CD4-positive, alpha-beta T cell (primary cell): ENCODE results near the gene NRXN2. TPM values are rescaled to one million over a fixed set of nuclear protein-coding genes. Genes with fewer than 3 reads are reported as not detected.

Experiments
- ATAC-seq: fragments of 200-7000 bp; cut with Tn5 transposase; one replicate; pipeline ENCODE4 v1.10.0; 2022; ENCODE audit warnings: mild to moderate bottlenecking; ENCODE audit not compliant: poor library complexity
- CTCF ChIA-PET: fragments of 350-600 bp; sonication (Branson Sonifier 250); formaldehyde crosslinking; loops from one replicate; lab custom pipeline; 2021; ENCODE audit warnings: antibody characterized with exemption, inconsistent platforms; lab: Charles Lee
- POLR2A ChIA-PET: fragments of 350-600 bp; sonication (Branson Sonifier 250); formaldehyde crosslinking; loops from one replicate; lab custom pipeline; 2021; ENCODE audit warnings: antibody characterized with exemption, inconsistent platforms; lab: Charles Lee
- DNase-seq, 14 experiments: peaks; one replicate each; pipeline ENCODE4 v3.0.0-alpha.2; 2013 to 2020; ENCODE audit warnings: mixed read lengths in 2 of 14
- H3K27ac ChIP-seq, 2 donors: one replicate each; pipeline versions ENCODE4 v1.5.1 to v1.7.0; 2013; ENCODE audit warnings: low read length in 2 of 2, low read depth in 1 of 2, mild to moderate bottlenecking in 1 of 2
- H3K27me3 ChIP-seq, 2 experiments: 1 replicate in 1 of 2; 2 replicates in 1 of 2; pipeline versions ENCODE4 v1.6.1 to v1.7.0; 2013; ENCODE audit warnings: low read length in 2 of 2, control low read depth in 1 of 2, mild to moderate bottlenecking in 1 of 2, moderate library complexity in 1 of 2; ENCODE audit not compliant: insufficient read depth in 2 of 2, control insufficient read depth in 1 of 2
- H3K36me3 ChIP-seq: one replicate; pipeline ENCODE4 v1.6.1; 2013; ENCODE audit warnings: low read length, control low read depth; ENCODE audit not compliant: insufficient read depth
- H3K4me1 ChIP-seq: one replicate; pipeline ENCODE4 v1.6.1; 2013; ENCODE audit warnings: low read length, control low read depth; ENCODE audit not compliant: insufficient read depth
- H3K4me3 ChIP-seq: one replicate; pipeline ENCODE4 v1.5.1; 2013; ENCODE audit warnings: mild to moderate bottlenecking, low read length, moderate library complexity
- H3K9me3 ChIP-seq, 2 experiments: 1 replicate in 1 of 2; 2 replicates in 1 of 2; pipeline versions ENCODE4 v1.6.1 to v1.7.0; 2013; ENCODE audit warnings: low read length in 2 of 2, mild to moderate bottlenecking in 2 of 2, control low read depth in 1 of 2, moderate library complexity in 1 of 2; ENCODE audit not compliant: control insufficient read depth in 1 of 2, insufficient read depth in 1 of 2
- H3K27ac Mint-ChIP-seq: one replicate; pipeline ENCODE4 v1.8.0; 2020; ENCODE audit warnings: mixed read lengths
- H3K27me3 Mint-ChIP-seq: one replicate; pipeline ENCODE4 v1.8.0; 2021; ENCODE audit warnings: mixed read lengths
- H3K36me3 Mint-ChIP-seq: one replicate; pipeline ENCODE4 v1.8.0; 2021; ENCODE audit warnings: low read depth, mixed read lengths
- H3K4me1 Mint-ChIP-seq: one replicate; pipeline ENCODE4 v1.8.0; 2021; ENCODE audit warnings: low read depth, mixed read lengths
- H3K4me3 Mint-ChIP-seq: one replicate; pipeline ENCODE4 v1.8.0; 2020; ENCODE audit warnings: mild to moderate bottlenecking, mixed read lengths
- H3K9me3 Mint-ChIP-seq: one replicate; pipeline ENCODE4 v1.8.0; 2020; ENCODE audit warnings: mixed read lengths
- intact Hi-C, 2 experiments: fragments of 100-400 bp; cut with DNase I in 1 of 2; cut with micrococcal nuclease in 1 of 2; formaldehyde crosslinking; loops; one replicate each; pipeline versions ENCODE4 v1.15.1 to v1.9.0; 2023 to 2025; cut with DNase I, micrococcal nuclease
- total RNA-seq, 174 experiments: library from RNA in 2 of 174; stranded (reverse) in 2 of 174; gene quantifications; one replicate each; pipeline ENCODE4 v1.2.3 and lab custom pipeline; 2021 to 2026
- TF ChIP-seq, protein P1 (sequence below): fragments of 200-600 bp; IDR thresholded peaks from one replicate; pipeline ENCODE4 v1.8.0; 2022; ENCODE audit warnings: antibody characterized with exemption, mild to moderate bottlenecking

NRXN2 gene
- total RNA-seq, 2 experiments from 2014 or later: 0.05 to 0.31 TPM

DNA sequence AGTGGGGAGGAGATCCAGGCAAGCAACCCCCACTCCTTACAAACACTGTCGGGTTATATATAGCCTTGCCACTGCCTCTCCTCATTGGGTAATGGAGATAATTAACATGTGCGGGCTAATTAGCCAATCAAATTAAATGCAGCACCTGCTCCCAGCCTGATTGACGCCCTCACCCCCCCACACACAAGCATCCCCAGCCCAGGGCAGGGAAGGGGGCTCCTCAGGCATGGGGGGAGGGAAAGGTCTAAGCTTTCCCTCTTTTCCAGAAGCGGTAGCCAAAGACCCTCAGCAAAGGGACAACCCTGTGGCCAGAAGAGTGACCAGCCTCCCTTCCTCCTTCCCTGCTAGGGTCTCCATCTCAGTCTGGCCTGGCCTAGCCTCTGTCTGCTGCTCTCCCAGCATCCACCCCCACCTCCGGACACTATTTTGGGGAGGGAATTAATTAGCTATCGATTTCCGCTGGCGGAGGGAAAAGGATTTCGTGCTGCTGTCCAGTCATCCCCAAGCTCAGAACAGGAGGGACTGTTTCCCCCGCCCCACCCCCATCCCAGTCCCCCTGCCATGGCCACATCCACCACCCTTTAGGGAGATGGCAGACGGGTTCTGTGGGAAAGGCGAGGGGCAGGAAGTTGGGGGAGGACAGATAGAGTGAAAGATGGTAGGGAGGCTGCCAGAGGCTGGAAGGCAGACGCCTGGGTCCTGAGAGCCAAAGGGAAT is 7.1 kb downstream of the NRXN2 start:
- Mint-ChIP-seq H3K27ac (no peak overlapping the region), H3K27me3 (peaks cover 87% of the 10 kb centered on the region), H3K4me3 (no peak overlapping the region), H3K4me1 (peaks cover 10% of the 10 kb centered on the region), H3K36me3 (no peaks in the 10 kb centered on the region), H3K9me3 (no peaks in the 10 kb centered on the region)
- Histone ChIP-seq H3K9me3 (peaks cover 0 to 26% of the 10 kb centered on the region in 2 experiments), H3K27ac (no peak overlapping the region), H3K4me1 (peaks cover 11% of the 10 kb centered on the region), H3K4me3 (no peak overlapping the region), H3K27me3 (peaks cover 54 to 57% of the 10 kb centered on the region in 2 experiments), H3K36me3 (no peaks in the 10 kb centered on the region)
- TF ChIP-seq, protein P1, sequence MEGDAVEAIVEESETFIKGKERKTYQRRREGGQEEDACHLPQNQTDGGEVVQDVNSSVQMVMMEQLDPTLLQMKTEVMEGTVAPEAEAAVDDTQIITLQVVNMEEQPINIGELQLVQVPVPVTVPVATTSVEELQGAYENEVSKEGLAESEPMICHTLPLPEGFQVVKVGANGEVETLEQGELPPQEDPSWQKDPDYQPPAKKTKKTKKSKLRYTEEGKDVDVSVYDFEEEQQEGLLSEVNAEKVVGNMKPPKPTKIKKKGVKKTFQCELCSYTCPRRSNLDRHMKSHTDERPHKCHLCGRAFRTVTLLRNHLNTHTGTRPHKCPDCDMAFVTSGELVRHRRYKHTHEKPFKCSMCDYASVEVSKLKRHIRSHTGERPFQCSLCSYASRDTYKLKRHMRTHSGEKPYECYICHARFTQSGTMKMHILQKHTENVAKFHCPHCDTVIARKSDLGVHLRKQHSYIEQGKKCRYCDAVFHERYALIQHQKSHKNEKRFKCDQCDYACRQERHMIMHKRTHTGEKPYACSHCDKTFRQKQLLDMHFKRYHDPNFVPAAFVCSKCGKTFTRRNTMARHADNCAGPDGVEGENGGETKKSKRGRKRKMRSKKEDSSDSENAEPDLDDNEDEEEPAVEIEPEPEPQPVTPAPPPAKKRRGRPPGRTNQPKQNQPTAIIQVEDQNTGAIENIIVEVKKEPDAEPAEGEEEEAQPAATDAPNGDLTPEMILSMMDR: no peak
- no peak for ATAC-seq
- no peak for DNase-seq
- ChIA-PET CTCF (no interaction called here), POLR2A (interaction anchor here (0.5 kb wide), 1 partner anchor 45 kb away, joined by 3 read pairs; no protein-coding TSS in a partner anchor)
- intact Hi-C loops: no loop called here

DNA sequence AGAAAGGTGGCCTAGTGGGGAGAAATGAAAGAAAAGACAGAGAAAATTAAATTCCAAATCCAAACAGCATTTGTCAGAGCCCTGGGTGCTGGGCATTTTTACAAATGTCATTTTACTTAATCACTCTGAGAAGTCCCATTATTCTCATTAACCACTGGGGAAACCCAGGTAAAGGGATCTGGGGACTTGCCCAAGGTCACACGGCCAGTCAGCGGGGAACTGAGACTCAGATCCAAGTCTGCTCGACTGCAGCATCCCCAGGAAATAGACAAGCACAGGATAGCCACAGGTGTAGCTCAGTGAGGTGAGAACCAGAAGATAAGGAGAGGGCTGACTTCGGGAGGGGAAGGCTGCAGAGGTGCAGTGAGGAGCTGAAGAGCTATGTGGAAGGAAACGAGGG is 7.9 kb downstream of the NRXN2 start:
- Mint-ChIP-seq H3K27me3 (peaks cover 87% of the 10 kb centered on the region), H3K9me3 (no peaks in the 10 kb centered on the region), H3K4me1 (peaks cover 14% of the 10 kb centered on the region), H3K27ac (no peak overlapping the region), H3K36me3 (no peaks in the 10 kb centered on the region), H3K4me3 (no peak overlapping the region)
- TF ChIP-seq, protein P1: no peak
- no peak overlapping the region for H3K27ac ChIP-seq
- H3K36me3 ChIP-seq: no peaks in the 10 kb centered on the region
- ATAC-seq (no peak), DNase-seq (no peak)
- peaks cover 0 to 28% of the 10 kb centered on the region in 2 experiments for H3K9me3 ChIP-seq
- H3K4me1 ChIP-seq: peaks cover 11% of the 10 kb centered on the region
- intact Hi-C loops: no loop called here
- no peak overlapping the region for H3K4me3 ChIP-seq
- H3K27me3 ChIP-seq: peaks cover 58 to 63% of the 10 kb centered on the region in 2 experiments
- POLR2A ChIA-PET: no interaction called here
- CTCF ChIA-PET: interaction anchor here (1.8 kb wide), 1 partner anchor 12 kb away, joined by 4 read pairs; no protein-coding TSS in a partner anchor

DNA sequence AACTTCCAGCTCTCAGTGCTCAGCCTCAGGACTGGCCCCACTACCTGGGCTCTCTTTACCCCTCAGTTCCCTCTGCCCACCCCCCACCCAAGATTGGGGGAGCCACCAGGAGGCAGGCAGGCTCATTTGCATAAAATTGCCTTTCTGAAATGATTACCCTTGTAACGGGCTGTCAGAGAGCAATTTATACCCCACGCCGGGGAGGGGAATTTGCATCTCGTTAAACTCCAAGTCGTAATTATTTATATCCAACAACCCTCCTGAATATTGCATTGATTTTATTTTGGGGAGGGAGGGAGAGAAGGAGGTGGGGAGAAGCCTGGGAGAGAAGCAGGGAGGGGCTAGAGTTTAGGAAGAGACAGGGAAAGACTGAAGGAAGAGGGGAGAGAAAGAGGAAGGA is 8.3 kb downstream of the NRXN2 start:
- H3K4me3 Mint-ChIP-seq: peak overlapping the region; percentile 54
- Histone ChIP-seq H3K27me3 (peaks cover 58 to 67% of the 10 kb centered on the region in 2 experiments), H3K27ac (no peak overlapping the region), H3K4me1 (peaks cover 11% of the 10 kb centered on the region), H3K9me3 (peaks cover 0 to 28% of the 10 kb centered on the region in 2 experiments), H3K36me3 (no peaks in the 10 kb centered on the region), H3K4me3 (no peak overlapping the region)
- H3K27me3 Mint-ChIP-seq: peaks cover 87% of the 10 kb centered on the region
- TF ChIP-seq, protein P1: no peak
- CTCF ChIA-PET: interaction anchor here (1.8 kb wide), 1 partner anchor 11 kb away, joined by 4 read pairs; no protein-coding TSS in a partner anchor
- POLR2A ChIA-PET: no interaction called here
- DNase-seq (no peak), ATAC-seq (no peak)
- H3K27ac Mint-ChIP-seq: no peak overlapping the region
- no peaks in the 10 kb centered on the region for H3K36me3 Mint-ChIP-seq
- intact Hi-C loops: no loop called here
- H3K9me3 Mint-ChIP-seq: no peaks in the 10 kb centered on the region
- H3K4me1 Mint-ChIP-seq: peaks cover 14% of the 10 kb centered on the region
